ENCODE measurements around the gene CYP2D6. TPM values are rescaled to one million over a fixed set of nuclear protein-coding genes. Genes with fewer than 3 reads are reported as not detected.

The CYP2D6 gene
- total RNA-seq, 6 donors from 2014 or later: 0.46 to 4.2 (median 1.9) TPM

DNA sequence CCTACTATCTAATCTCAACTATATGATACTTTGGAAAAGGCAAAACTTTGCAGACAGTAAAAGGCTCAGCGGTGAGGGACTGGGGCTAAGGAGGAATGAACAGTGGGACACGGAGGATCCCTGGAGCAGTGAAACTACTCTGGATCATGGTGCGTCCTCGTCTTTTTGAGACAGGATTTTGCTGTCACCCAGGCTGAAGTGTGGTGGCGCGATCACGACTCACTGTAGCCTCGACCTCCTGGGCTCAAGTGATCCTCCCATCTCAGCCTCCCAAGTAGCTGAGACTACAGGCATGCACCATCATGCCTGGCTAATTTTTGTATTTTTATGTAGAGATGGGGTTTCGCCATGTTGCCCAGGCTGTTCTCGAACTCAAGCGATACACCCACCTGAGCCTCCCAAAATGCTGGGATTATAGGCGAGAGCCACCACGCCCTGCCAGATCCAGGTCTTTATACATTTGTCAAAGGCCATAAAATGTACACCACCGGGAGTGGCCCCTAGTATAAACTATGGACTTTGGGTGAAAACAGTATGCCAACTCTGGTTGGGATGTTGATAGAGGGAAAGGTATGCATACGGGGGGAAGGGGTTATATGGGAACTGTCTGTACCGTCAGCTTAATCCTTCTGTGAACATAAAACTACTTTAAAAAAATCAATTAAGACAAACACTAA, 28.0 kb upstream of the CYP2D6 start:
- no peaks in the 10 kb centered on the region for H3K9me3 ChIP-seq
- ATAC-seq (ENCODE audit: low FRiP score in 2 of 2): no peak
- 87 to 90% methylated on average over 16 of the region's 16 CpGs for WGBS, 2 donors
- TF ChIP-seq EP300 (IDR thresholded peaks at IDR 0.05) (no peak), POLR2A (IDR thresholded peaks at IDR 0.05) (no peak), POLR2AphosphoS5 (IDR thresholded peaks at IDR 0.05) (no peak)
- TF ChIP-seq, protein P1, sequence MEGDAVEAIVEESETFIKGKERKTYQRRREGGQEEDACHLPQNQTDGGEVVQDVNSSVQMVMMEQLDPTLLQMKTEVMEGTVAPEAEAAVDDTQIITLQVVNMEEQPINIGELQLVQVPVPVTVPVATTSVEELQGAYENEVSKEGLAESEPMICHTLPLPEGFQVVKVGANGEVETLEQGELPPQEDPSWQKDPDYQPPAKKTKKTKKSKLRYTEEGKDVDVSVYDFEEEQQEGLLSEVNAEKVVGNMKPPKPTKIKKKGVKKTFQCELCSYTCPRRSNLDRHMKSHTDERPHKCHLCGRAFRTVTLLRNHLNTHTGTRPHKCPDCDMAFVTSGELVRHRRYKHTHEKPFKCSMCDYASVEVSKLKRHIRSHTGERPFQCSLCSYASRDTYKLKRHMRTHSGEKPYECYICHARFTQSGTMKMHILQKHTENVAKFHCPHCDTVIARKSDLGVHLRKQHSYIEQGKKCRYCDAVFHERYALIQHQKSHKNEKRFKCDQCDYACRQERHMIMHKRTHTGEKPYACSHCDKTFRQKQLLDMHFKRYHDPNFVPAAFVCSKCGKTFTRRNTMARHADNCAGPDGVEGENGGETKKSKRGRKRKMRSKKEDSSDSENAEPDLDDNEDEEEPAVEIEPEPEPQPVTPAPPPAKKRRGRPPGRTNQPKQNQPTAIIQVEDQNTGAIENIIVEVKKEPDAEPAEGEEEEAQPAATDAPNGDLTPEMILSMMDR (IDR thresholded peaks at IDR 0.05): no peak
- no peak for DNase-seq
- H3K36me3 ChIP-seq: peaks cover 0 to 18% (median 12%) of the 10 kb centered on the region in 4 donors
- no peaks in the 10 kb centered on the region for H3K4me1 ChIP-seq
- no peak overlapping the region for H3K27ac ChIP-seq
- no peaks in the 10 kb centered on the region for H3K27me3 ChIP-seq
- no peak overlapping the region for H3K4me3 ChIP-seq

DNA sequence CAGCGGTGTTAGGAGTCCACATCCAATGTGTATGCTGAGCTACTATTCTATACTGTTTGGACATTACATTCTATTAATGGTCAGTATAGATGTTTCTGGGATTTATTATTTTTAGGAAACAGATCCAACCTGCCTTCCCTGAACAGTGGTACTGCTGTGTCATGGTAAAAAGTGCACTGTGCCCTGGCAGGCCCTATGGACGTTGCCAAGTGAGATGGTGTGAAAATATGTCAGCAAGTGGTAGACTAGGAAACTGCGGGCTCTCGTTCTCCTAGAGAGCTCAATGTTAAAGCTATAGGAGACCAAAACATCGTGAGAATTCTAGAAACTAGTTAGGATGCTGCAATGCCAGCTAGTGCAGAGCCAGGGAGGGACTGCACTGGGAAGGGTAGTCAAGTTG, 26.0 kb upstream of the CYP2D6 start:
- TF ChIP-seq POLR2A (IDR thresholded peaks at IDR 0.05) (no peak), EP300 (IDR thresholded peaks at IDR 0.05) (no peak), POLR2AphosphoS5 (IDR thresholded peaks at IDR 0.05) (no peak)
- TF ChIP-seq, protein P1 (IDR thresholded peaks at IDR 0.05): no peak
- H3K9me3 ChIP-seq: no peaks in the 10 kb centered on the region
- H3K4me3 ChIP-seq: no peak overlapping the region
- H3K36me3 ChIP-seq: peaks cover 0 to 17% (median 11%) of the 10 kb centered on the region in 4 donors
- H3K27me3 ChIP-seq: no peaks in the 10 kb centered on the region
- 79 to 86% methylated on average over 5 of the region's 5 CpGs for WGBS, 2 donors
- peaks cover 0 to 4% (median 0%) of the 10 kb centered on the region in 4 donors for H3K4me1 ChIP-seq
- DNase-seq (no peak), ATAC-seq (ENCODE audit: low FRiP score in 2 of 2) (no peak)
- H3K27ac ChIP-seq: no peak overlapping the region

DNA sequence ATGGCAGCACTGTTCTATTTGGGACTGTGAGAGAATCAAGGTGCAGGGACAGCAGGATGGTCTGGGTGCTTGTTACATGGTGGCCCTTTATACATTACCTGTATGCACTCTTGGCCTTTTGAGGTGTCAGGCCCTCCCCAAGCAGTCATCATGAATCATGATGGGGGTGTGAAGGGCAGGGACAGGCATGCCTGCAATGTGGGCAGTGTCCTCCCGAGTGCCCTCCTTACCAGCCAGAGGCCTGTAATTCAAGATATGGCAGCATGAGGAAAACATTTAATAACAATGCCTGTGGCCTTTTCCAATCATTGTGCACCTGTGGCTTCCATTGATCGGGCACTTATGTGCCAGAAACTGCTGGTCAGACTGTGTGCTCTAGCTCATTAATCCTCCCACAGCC, 25.5 kb upstream of the CYP2D6 start:
- Histone ChIP-seq H3K27ac (no peak overlapping the region), H3K4me3 (no peak overlapping the region)

DNA sequence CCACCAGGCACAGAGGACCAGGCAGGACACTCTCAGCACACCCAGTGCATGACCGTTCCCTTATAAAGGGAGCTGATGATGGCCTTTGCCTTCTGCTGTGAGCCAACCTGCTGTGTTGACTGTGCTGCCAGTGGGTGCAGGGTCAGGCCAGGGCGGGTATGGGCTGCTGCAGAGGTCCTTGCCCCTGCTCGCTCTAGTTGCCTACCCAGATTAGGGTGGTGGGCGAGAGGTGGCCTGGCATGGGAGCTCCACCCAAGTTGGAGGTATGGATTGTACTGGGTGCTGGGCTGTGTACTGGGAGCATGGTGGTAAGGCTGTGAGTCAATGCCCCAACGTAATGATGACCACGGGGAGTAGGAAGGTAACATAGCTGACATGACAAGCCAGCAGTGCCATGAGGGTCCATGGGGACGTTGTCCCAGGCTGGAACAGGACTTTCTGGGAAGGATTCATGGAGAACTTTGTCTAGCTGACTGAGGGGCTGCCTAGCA, 24.5 kb upstream of the CYP2D6 start:
- ATAC-seq (ENCODE audit: low FRiP score in 2 of 2): no peak
- no peak for DNase-seq
- TF ChIP-seq, protein P1 (IDR thresholded peaks at IDR 0.05): no peak
- no peak for TF ChIP-seq POLR2A (IDR thresholded peaks at IDR 0.05)
- no peak for TF ChIP-seq POLR2AphosphoS5 (IDR thresholded peaks at IDR 0.05)
- no peak for TF ChIP-seq EP300 (IDR thresholded peaks at IDR 0.05)
- Histone ChIP-seq H3K36me3 (peaks cover 0 to 22% (median 11%) of the 10 kb centered on the region in 4 donors), H3K4me3 (no peak overlapping the region), H3K4me1 (peaks cover 0 to 4% (median 0%) of the 10 kb centered on the region in 4 donors), H3K9me3 (no peaks in the 10 kb centered on the region), H3K27ac (no peak overlapping the region), H3K27me3 (no peaks in the 10 kb centered on the region)
- 95 to 96% methylated on average over 4 to 7 of the region's 7 CpGs for WGBS, 2 donors

More for the DNA sequence above, 25.5 kb upstream of the CYP2D6 start:
- Histone ChIP-seq H3K36me3 (peaks cover 0 to 17% (median 11%) of the 10 kb centered on the region in 4 donors), H3K9me3 (no peaks in the 10 kb centered on the region), H3K27me3 (no peaks in the 10 kb centered on the region), H3K4me1 (peaks cover 0 to 4% (median 0%) of the 10 kb centered on the region in 4 donors)
- TF ChIP-seq POLR2A (IDR thresholded peaks at IDR 0.05) (no peak), POLR2AphosphoS5 (IDR thresholded peaks at IDR 0.05) (no peak), EP300 (IDR thresholded peaks at IDR 0.05) (no peak)
- TF ChIP-seq, protein P1 (IDR thresholded peaks at IDR 0.05): no peak
- ATAC-seq (ENCODE audit: low FRiP score in 2 of 2) (no peak), DNase-seq (no peak)
- WGBS, 2 donors: 83 to 91% methylated on average over 2 of the region's 2 CpGs
